Astrocyte of the cerebellum (primary cell): ENCODE results near the gene SOX15.
A peak's percentile ranks its signal among the peaks of the same experiment; 100 is the strongest.

Source experiments
- DNase-seq: peaks from one replicate; pipeline ENCODE4 v3.0.0-alpha.2; 2011; ENCODE audit warnings: low read depth
- H3K4me3 ChIP-seq: 2 replicates; pipeline ENCODE4 v1.5.1; 2011; ENCODE audit warnings: mild to moderate bottlenecking, low read depth, low read length, moderate library complexity
- in situ Hi-C: cut with HindIII; loops from 2 replicates; pipeline ENCODE4 v1.10.0; 2017; ENCODE audit warnings: low sequenced_read_pairs
- TF ChIP-seq, protein P1 (sequence below): IDR thresholded peaks from 2 replicates; pipeline ENCODE4 v1.5.1; 2012; ENCODE audit warnings: low read length, low read depth, moderate library complexity, mild to moderate bottlenecking; ENCODE audit errors: missing control alignments

Gene SOX15

DNA sequence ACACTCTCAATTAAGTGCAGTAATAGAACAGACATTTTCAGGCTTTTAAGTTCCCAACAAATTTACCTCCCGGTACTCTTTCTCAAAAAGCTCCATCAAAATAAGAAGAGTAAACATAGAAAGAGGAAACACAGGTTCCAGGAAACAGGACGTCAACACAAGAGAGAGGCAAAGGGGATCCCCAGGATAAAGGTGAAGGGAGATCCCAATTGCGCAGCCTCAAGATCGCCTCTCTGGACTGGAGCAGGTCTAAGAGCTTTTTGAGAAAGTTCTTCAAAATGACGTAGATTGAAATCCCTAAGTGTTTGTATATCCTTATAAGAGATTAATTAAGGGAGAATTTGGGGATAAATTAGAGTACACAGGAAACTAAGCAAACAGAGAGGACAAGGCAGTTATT lies 28.7 kb upstream of the SOX15 start:
- DNase-seq, result no peak
- TF ChIP-seq, protein P1, sequence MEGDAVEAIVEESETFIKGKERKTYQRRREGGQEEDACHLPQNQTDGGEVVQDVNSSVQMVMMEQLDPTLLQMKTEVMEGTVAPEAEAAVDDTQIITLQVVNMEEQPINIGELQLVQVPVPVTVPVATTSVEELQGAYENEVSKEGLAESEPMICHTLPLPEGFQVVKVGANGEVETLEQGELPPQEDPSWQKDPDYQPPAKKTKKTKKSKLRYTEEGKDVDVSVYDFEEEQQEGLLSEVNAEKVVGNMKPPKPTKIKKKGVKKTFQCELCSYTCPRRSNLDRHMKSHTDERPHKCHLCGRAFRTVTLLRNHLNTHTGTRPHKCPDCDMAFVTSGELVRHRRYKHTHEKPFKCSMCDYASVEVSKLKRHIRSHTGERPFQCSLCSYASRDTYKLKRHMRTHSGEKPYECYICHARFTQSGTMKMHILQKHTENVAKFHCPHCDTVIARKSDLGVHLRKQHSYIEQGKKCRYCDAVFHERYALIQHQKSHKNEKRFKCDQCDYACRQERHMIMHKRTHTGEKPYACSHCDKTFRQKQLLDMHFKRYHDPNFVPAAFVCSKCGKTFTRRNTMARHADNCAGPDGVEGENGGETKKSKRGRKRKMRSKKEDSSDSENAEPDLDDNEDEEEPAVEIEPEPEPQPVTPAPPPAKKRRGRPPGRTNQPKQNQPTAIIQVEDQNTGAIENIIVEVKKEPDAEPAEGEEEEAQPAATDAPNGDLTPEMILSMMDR, result no peak
- in situ Hi-C loops, result no loop called here
- no peak overlapping the region for H3K4me3 ChIP-seq

- no peak for DNase-seq
- H3K4me3 ChIP-seq, result peak overlapping the region; percentile 38
- TF ChIP-seq, protein P1, result no peak
- in situ Hi-C loops, result no loop called here
Measured at GRCh38 chr17:7615265-7615747, 25.4 kb upstream of the SOX15 start.

- DNase-seq, result peak; percentile 99
- in situ Hi-C loops, result no loop called here
- TF ChIP-seq, protein P1, result peak; percentile 77
- peak within 1 kb of the TSS; percentile 90 for H3K4me3 ChIP-seq
Measured at GRCh38 chr17:7614425-7615264, 24.8 kb upstream of the SOX15 start, which contains the start of gene FXR2. TSS of gene FXR2 (minus strand) at chr17:7614897. CDS start at chr17:7614532, 365 bp downstream.

DNA sequence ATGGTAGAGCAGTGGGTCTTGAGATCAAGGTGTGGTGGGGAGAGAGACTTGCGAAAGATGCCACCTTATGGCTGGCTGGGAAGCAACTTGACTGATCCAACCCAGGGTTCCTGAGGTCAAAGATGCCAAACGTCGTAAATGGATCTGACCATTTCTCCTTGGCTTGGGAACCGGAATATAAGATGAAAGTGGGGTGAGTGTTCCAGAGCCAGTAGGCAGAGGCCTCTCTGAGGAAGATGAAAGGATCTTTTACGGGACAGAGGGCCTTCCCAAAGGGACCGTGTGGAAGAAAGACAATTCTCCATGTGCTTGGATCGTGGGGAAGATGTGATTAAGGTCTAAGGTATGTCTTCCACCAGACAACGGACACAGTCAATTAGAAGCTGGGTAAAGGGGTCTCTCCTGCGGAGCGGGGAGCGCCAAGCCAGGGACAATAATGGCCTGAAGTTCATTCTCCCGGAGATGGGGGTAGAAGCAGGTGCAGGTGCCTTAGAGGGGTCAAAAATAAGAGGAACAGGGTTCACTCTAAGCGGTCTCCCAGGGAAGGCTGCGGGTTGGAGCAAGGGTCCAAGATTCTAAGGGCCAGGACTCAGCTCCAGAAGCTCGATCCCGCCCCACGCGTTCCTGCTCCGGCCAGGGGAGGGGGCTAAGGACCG lies 24.0 kb upstream of the SOX15 start:
- TF ChIP-seq, protein P1, result peak; percentile 5
- H3K4me3 ChIP-seq, result peak overlapping the region; percentile 90
- in situ Hi-C loops, result no loop called here
- DNase-seq, result no peak

DNA sequence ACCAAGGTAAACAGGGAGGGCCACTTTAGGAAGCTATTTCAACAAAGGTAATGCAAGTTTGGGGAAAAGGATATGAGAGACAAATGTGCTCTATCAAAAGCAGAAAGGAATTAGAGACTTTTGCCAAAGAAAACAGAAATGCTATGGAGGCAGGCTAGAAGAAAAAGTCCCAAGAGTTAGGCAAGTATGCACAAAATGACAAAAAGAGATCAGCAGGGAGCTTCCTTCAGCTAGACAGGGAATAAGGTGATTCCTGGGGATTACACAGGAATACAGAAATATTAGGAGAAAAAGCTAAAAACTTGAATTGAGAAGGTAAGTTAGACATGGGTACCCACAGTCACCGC lies 22.4 kb upstream of the SOX15 start:
- no peak for DNase-seq
- TF ChIP-seq, protein P1, result no peak
- in situ Hi-C loops, result no loop called here
- peak overlapping the region; percentile 10 for H3K4me3 ChIP-seq

GRCh38 chr17:7611635-7612293 lies 21.9 kb upstream of the SOX15 start:
- DNase-seq, result no peak
- peak overlapping the region; percentile 10 for H3K4me3 ChIP-seq
- TF ChIP-seq, protein P1, result no peak
- in situ Hi-C loops, result no loop called here
